Testis (tissue), 2 donors: Measurements from ENCODE around the gene ZFAND6.

ENCODE experiments used
- POLR2A ChIP-seq: fragments of 450-650 bp; IDR thresholded peaks from one replicate; pipeline ENCODE4 v1.6.1; 2017; ENCODE audit warnings: antibody characterized with exemption, mild to moderate bottlenecking, moderate library complexity
- TF ChIP-seq, protein P1 (sequence below), 3 experiments: fragments of 450-650 bp in 2 of 3; fragments of 200-600 bp in 1 of 3; sonication (generic) in 1 of 3; IDR thresholded peaks; one replicate each; pipeline ENCODE4 v1.5.1; 2016 to 2019; ENCODE audit warnings: antibody characterized with exemption in 3 of 3, mild to moderate bottlenecking in 2 of 3, moderate library complexity in 1 of 3

DNA sequence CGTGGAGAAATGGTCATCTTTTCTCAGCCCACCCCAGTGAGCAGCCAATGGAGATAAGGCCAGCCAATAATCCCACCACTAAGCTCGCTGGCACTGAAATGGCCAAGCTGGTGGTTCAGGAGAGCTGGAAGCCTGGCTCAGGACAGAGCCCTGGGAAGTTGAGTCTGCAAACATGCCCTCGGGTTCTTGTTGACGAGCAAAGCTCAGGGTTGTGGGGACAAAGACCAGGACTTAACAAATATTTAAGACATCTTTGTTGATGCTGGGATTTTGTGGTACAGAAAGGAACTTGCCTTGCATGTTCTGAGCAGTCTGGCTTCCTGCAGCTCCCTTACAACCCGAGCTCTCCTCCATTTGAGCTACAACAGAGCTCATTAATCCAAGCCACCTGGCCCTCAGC is 97.7 kb downstream of the ZFAND6 start:
- TF ChIP-seq, protein P1, sequence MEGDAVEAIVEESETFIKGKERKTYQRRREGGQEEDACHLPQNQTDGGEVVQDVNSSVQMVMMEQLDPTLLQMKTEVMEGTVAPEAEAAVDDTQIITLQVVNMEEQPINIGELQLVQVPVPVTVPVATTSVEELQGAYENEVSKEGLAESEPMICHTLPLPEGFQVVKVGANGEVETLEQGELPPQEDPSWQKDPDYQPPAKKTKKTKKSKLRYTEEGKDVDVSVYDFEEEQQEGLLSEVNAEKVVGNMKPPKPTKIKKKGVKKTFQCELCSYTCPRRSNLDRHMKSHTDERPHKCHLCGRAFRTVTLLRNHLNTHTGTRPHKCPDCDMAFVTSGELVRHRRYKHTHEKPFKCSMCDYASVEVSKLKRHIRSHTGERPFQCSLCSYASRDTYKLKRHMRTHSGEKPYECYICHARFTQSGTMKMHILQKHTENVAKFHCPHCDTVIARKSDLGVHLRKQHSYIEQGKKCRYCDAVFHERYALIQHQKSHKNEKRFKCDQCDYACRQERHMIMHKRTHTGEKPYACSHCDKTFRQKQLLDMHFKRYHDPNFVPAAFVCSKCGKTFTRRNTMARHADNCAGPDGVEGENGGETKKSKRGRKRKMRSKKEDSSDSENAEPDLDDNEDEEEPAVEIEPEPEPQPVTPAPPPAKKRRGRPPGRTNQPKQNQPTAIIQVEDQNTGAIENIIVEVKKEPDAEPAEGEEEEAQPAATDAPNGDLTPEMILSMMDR (IDR thresholded peaks at IDR 0.05) = no peak
- TF ChIP-seq POLR2A = no peak
